HepG2 (cell line): ENCODE data around the gene CORO7. TPM values are rescaled to one million over a fixed set of nuclear protein-coding genes. Genes with fewer than 3 reads are reported as not detected.
A peak's percentile ranks its signal among the peaks of the same experiment; 100 is the strongest.

Source experiments
- ASH2L ChIP-seq: fragments of 300-600, 200-600 bp; sonication (generic); IDR thresholded peaks from 2 replicates; pipeline ENCODE4 v1.7.0; 2017; ENCODE audit warnings: low read depth, mild to moderate bottlenecking, moderate library complexity, mixed read lengths, low read length; ENCODE audit not compliant: insufficient read length
- BATF2 ChIP-seq: sonication (generic); formaldehyde crosslinking; IDR thresholded peaks from 2 replicates; pipeline ENCODE4 v1.8.0; 2022; ENCODE audit warnings: mild to moderate bottlenecking, missing genetic modification reagents, moderate library complexity
- BCL6 ChIP-seq: IDR thresholded peaks from 2 replicates; pipeline ENCODE4 v1.6.1; 2016; ENCODE audit warnings: missing genetic modification reagents, missing compliant biosample characterization
- BRD4 ChIP-seq: sonication (generic); formaldehyde crosslinking; IDR thresholded peaks from 2 replicates; pipeline ENCODE4 v1.4.0; 2020; ENCODE audit warnings: missing genetic modification reagents
- EEA1 ChIP-seq: sonication (generic); formaldehyde crosslinking; IDR thresholded peaks from 2 replicates; pipeline ENCODE4 v1.5.1; 2020; ENCODE audit warnings: mild to moderate bottlenecking, missing genetic modification reagents, borderline replicate concordance
- ELF4 ChIP-seq: sonication (generic); formaldehyde crosslinking; IDR thresholded peaks from 2 replicates; pipeline ENCODE4 v1.5.0; 2020; ENCODE audit warnings: missing genetic modification reagents, mild to moderate bottlenecking, moderate library complexity, borderline replicate concordance
- FOXK1 ChIP-seq: sonication (generic); formaldehyde crosslinking; IDR thresholded peaks from 2 replicates; pipeline ENCODE4 v1.4.0; 2020; ENCODE audit warnings: low read depth, missing genetic modification reagents, borderline replicate concordance
- GATA4 ChIP-seq: sonication (generic); IDR thresholded peaks from 2 replicates; pipeline ENCODE4 v1.6.1; 2016; ENCODE audit warnings: antibody characterized with exemption, low read depth, borderline replicate concordance
- ISL2 ChIP-seq: sonication (generic); formaldehyde crosslinking; IDR thresholded peaks from 2 replicates; pipeline ENCODE4 v1.5.0; 2020; ENCODE audit warnings: missing genetic modification reagents
- KMT2B ChIP-seq: IDR thresholded peaks from 2 replicates; pipeline ENCODE4 v1.6.1; 2016; ENCODE audit warnings: missing genetic modification reagents, missing compliant biosample characterization
- POLR2AphosphoS5 ChIP-seq: IDR thresholded peaks from 2 replicates; pipeline ENCODE4 v1.6.1; 2012; ENCODE audit warnings: low read depth, low read length
- SOX5 ChIP-seq: IDR thresholded peaks from 2 replicates; pipeline ENCODE4 v1.6.1; 2016; ENCODE audit warnings: borderline replicate concordance
- THYN1 ChIP-seq: sonication (generic); formaldehyde crosslinking; IDR thresholded peaks from 2 replicates; pipeline ENCODE4 v1.8.1; 2023; ENCODE audit warnings: low read depth, mild to moderate bottlenecking, moderate library complexity, missing genetic modification reagents, borderline replicate concordance
- ZBTB25 ChIP-seq: IDR thresholded peaks from 2 replicates; pipeline ENCODE4 v1.6.1; 2018; ENCODE audit warnings: missing genetic modification reagents
- ZBTB7B ChIP-seq: sonication (generic); formaldehyde crosslinking; IDR thresholded peaks from 2 replicates; pipeline ENCODE4 v1.4.0; 2020; ENCODE audit warnings: missing genetic modification reagents
- ZNF549 ChIP-seq: sonication (generic); formaldehyde crosslinking; IDR thresholded peaks from 2 replicates; pipeline ENCODE4 v1.5.0; 2020; ENCODE audit warnings: missing genetic modification reagents
- ZNF619 ChIP-seq: sonication (generic); formaldehyde crosslinking; IDR thresholded peaks from 2 replicates; pipeline ENCODE4 v1.4.0; 2020; ENCODE audit warnings: mild to moderate bottlenecking, missing genetic modification reagents
- ZNF775 ChIP-seq: sonication (generic); formaldehyde crosslinking; IDR thresholded peaks from 2 replicates; pipeline ENCODE4 v1.4.0; 2020; ENCODE audit warnings: missing genetic modification reagents, mild to moderate bottlenecking, moderate library complexity, borderline replicate concordance
- ZNF792 ChIP-seq: IDR thresholded peaks from 2 replicates; pipeline ENCODE4 v1.6.1; 2016
- ZNF891 ChIP-seq: sonication (generic); formaldehyde crosslinking; IDR thresholded peaks from 2 replicates; pipeline ENCODE4 v1.5.0; 2020; ENCODE audit warnings: mild to moderate bottlenecking, missing genetic modification reagents
- polyA plus RNA-seq, 8 experiments: library from polyadenylated mRNA; depleted of rRNA in 3 of 8; stranded (reverse) in 7 of 8; unstranded in 1 of 8; fragments of >200 nt; fragmentation: Illumina TruSeq in 4 of 8; extraction: Trizol in 4 of 8; gene quantifications; 2 replicates each; pipeline versions ENCODE4 v1.2.1 to v1.2.3, GENCODE V29; 2011 to 2016; ENCODE audit warnings: low read depth in 4 of 8, missing spikeins in 1 of 8, mixed read lengths in 1 of 8; ENCODE audit not compliant: insufficient read depth in 1 of 8
- total RNA-seq, 5 experiments: library from RNA; depleted of rRNA; stranded (reverse); fragments of >200 nt; fragmentation: Illumina TruSeq; extraction: Trizol; gene quantifications; 2 replicates each; pipeline ENCODE4 v1.2.3, GENCODE V29; 2016; ENCODE audit warnings: low read depth in 1 of 5
- TF ChIP-seq, protein P1 (sequence below): sonication (generic); formaldehyde crosslinking; IDR thresholded peaks from 2 replicates; pipeline ENCODE4 v1.4.0; 2020; ENCODE audit warnings: missing genetic modification reagents, borderline replicate concordance
- TF ChIP-seq, protein P2 (sequence below): sonication (generic); formaldehyde crosslinking; IDR thresholded peaks from 2 replicates; pipeline ENCODE4 v1.9.0; 2022; ENCODE audit warnings: low read depth, missing genetic modification reagents

The CORO7 gene
- total and polyA plus RNA-seq, 2 of the 13 experiments (the other 11 are each of a cell fraction or from before 2014, with no cell fraction given): 9.9 to 14.3 TPM

DNA sequence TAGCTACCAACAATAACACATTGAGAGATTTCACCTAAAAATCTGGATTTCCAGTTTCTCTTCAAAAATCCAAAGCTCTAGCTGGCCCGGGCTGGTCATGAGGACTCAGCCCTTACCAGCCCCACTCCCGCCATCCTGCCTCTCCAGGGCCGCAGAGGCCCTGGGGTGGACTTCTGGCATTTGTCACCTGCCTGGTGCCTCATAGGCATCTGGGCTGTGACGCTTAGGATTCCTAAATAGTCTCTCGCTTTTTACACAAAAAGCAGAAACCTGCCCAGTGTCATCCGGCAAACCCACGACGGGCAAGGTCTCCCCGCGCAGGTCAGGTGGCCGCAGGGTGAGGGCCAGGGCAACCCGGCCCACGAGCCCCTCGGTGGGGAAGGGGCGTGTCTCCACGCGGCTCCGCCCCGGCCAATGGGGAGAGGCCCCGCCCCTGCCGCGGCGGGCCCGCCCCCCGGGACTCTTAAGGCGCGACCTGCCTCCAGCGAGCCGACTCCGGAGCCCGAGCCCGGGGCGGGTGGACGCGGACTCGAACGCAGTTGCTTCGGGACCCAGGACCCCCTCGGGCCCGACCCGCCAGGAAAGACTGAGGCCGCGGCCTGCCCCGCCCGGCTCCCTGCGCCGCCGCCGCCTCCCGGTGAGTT, 44.9 kb downstream of the CORO7 start, which contains the start of gene VASN (continued):
- TF ChIP-seq, protein P1, sequence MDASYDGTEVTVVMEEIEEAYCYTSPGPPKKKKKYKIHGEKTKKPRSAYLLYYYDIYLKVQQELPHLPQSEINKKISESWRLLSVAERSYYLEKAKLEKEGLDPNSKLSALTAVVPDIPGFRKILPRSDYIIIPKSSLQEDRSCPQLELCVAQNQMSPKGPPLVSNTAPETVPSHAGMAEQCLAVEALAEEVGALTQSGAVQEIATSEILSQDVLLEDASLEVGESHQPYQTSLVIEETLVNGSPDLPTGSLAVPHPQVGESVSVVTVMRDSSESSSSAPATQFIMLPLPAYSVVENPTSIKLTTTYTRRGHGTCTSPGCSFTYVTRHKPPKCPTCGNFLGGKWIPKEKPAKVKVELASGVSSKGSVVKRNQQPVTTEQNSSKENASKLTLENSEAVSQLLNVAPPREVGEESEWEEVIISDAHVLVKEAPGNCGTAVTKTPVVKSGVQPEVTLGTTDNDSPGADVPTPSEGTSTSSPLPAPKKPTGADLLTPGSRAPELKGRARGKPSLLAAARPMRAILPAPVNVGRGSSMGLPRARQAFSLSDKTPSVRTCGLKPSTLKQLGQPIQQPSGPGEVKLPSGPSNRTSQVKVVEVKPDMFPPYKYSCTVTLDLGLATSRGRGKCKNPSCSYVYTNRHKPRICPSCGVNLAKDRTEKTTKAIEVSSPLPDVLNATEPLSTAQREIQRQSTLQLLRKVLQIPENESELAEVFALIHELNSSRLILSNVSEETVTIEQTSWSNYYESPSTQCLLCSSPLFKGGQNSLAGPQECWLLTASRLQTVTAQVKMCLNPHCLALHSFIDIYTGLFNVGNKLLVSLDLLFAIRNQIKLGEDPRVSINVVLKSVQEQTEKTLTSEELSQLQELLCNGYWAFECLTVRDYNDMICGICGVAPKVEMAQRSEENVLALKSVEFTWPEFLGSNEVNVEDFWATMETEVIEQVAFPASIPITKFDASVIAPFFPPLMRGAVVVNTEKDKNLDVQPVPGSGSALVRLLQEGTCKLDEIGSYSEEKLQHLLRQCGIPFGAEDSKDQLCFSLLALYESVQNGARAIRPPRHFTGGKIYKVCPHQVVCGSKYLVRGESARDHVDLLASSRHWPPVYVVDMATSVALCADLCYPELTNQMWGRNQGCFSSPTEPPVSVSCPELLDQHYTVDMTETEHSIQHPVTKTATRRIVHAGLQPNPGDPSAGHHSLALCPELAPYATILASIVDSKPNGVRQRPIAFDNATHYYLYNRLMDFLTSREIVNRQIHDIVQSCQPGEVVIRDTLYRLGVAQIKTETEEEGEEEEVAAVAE (CRISPR knock-in tag): no peak
- no peak for TF ChIP-seq ASH2L
- no peak; the same call in 1 of the 2 replicates for TF ChIP-seq SOX5
- TF ChIP-seq ZBTB25: no peak
- TF ChIP-seq GATA4: peak; percentile 75
- TF ChIP-seq THYN1 (CRISPR knock-in tag): no peak
- TF ChIP-seq ZNF792: peak; percentile 65; the same call in 1 of the 2 replicates
- TF ChIP-seq ZNF549 (CRISPR knock-in tag): no peak
- TF ChIP-seq POLR2AphosphoS5: peak; percentile 94
- TF ChIP-seq BCL6 (CRISPR knock-in tag): peak; percentile 40; the same call in 1 of the 2 replicates
- peak; percentile 77 for TF ChIP-seq ISL2 (CRISPR knock-in tag)
- TF ChIP-seq BATF2 (CRISPR knock-in tag): no peak
- TF ChIP-seq FOXK1 (CRISPR knock-in tag): peak; percentile 9; the same call in 1 of the 2 replicates
- TF ChIP-seq ZNF619 (CRISPR knock-in tag): no peak
- TF ChIP-seq KMT2B (CRISPR knock-in tag): no peak
- no peak for TF ChIP-seq ELF4 (CRISPR knock-in tag)
- TF ChIP-seq BRD4: no peak
- peak; percentile 60; the same call in 1 of the 2 replicates for TF ChIP-seq ZNF775 (CRISPR knock-in tag)
- TF ChIP-seq ZNF891: peak; percentile 73; the same call in 1 of the 2 replicates
- TF ChIP-seq, protein P2, sequence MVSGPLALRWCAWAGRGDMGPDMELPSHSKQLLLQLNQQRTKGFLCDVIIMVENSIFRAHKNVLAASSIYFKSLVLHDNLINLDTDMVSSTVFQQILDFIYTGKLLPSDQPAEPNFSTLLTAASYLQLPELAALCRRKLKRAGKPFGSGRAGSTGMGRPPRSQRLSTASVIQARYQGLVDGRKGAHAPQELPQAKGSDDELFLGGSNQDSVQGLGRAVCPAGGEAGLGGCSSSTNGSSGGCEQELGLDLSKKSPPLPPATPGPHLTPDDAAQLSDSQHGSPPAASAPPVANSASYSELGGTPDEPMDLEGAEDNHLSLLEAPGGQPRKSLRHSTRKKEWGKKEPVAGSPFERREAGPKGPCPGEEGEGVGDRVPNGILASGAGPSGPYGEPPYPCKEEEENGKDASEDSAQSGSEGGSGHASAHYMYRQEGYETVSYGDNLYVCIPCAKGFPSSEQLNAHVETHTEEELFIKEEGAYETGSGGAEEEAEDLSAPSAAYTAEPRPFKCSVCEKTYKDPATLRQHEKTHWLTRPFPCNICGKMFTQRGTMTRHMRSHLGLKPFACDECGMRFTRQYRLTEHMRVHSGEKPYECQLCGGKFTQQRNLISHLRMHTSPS: no peak
- TF ChIP-seq ZBTB7B: no peak; the same call in 1 of the 2 replicates
- no peak for TF ChIP-seq EEA1
